Measurements from ENCODE around the gene TRIM10. TPM values are rescaled to one million over a fixed set of nuclear protein-coding genes. Genes with fewer than 3 reads are reported as not detected.
"Not testable (repeated sequence)": the region's sequence is repeated elsewhere in the genome, so short reads cannot be mapped to it uniquely, and the experiment has no call there.

Gene TRIM10
- total RNA-seq, 1 donor from 2014 or later: not detected

DNA sequence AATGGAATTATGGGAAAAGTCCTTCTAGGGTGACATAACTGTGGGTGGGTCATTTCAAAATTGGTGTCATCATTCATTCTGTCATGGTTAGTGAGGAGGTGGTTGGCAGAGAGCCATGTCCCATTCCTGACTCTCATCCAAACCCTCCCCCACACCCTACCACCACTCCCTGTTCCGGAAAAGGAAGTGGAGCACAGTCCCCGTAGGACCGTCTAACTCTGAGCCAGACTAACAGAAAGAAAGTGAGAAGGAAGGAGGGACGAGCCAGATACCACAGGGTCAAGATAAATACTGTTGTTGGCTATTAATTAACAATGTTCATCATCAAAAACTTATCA is 4.8 kb downstream of the TRIM10 start:
- peak; percentile 80 for ATAC-seq
- intact Hi-C loops (cut with micrococcal nuclease): no loop called here
- peak; percentile 39 for DNase-seq

DNA sequence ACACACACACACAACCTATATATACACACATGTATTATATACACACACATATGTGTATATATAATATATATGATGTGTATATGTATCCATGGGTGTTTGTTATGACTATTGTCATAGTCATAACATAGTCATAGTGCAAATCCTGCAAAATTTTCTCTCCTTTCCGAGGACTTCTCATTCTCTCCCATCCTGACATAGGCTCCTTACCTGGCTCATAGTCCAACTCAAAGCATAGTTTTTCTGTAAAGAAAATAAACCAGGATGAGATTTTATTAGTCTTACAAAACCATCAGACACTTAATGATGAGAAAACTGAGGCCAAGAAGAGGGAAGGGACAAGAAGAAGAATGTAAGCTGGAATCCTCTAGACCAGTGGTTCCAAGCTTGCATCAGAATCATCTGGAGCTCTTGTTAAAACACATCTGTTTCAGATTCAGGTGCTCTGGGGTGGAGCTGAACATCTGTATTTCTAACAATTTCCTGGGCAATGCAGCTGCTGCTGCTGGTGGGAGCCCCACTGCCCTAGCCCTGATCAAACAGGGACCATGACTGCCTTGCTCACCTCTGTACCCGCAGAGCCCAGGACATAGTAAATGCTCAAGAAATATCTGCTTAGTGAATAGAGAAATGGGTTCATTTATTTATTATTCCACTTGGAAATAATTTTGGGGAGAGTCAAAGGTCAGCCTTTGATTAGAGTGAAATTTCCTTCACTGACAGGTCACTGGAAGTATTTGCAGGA is 5.3 kb downstream of the TRIM10 start:
- DNase-seq (no peak), ATAC-seq (no peak)
- intact Hi-C loops (cut with micrococcal nuclease): no loop called here

DNA sequence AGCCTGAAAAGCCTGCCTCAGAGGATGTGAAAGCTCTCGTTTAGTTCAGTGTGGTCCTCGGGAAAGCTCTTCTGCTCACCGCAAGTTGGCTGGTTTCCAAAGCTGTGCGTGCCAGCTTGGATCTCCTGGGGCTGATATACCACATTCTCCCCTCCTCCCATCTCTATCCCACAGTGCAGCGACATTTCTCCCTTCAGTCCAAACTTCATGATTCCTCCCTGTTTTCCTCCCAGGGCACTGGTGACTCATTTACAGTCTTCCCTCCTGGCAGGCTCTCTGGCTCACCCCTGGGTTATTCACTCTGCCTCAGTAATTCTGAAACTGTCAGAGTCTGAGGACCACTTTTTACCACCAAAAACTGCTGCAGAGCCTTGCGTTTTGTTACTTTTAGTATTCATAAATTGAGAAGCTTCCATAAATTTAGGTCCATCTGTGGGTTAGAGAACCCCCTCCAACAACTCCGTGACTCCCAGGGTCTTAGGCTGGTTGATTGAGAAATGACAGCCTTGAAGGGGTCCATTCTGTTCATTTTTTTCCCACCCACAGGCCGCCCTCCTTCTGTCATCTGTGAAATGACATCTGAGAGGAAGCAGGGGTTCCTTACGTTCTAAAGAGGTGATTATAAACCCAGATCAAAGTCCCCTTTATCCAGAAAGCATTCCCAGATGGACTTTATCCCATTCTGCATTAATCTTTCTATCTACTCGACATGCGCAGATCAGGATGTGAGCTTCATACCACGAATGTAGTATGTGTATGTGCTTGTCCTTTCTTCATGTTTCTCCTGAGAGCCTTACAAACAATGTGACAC is 6.1 kb downstream of the TRIM10 start:
- ATAC-seq: peak; percentile 40
- intact Hi-C loops (cut with micrococcal nuclease): no loop called here
- DNase-seq: no peak

DNA sequence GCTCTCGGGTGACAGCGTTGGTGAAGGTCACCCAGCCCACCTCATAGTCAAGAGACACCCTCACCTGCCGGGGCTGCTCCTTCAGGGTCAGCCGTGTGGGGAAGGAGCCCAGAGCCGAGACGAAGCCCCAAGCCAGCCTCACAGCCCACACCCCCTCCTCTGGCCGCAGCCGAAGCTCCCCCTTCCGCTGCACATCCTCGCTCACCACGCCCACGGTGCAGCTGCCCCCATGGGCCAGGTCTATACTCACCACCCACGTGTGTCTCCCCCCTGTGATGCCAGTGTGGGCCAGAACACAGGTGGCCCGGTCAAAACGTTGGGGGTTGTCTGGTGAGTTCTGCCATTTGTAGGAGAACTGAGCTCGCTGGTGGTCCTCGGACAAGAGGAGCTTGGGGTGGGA is 7.0 kb downstream of the TRIM10 start:
- ATAC-seq (no peak), DNase-seq (no peak)
- intact Hi-C loops (cut with micrococcal nuclease): no loop called here

DNA sequence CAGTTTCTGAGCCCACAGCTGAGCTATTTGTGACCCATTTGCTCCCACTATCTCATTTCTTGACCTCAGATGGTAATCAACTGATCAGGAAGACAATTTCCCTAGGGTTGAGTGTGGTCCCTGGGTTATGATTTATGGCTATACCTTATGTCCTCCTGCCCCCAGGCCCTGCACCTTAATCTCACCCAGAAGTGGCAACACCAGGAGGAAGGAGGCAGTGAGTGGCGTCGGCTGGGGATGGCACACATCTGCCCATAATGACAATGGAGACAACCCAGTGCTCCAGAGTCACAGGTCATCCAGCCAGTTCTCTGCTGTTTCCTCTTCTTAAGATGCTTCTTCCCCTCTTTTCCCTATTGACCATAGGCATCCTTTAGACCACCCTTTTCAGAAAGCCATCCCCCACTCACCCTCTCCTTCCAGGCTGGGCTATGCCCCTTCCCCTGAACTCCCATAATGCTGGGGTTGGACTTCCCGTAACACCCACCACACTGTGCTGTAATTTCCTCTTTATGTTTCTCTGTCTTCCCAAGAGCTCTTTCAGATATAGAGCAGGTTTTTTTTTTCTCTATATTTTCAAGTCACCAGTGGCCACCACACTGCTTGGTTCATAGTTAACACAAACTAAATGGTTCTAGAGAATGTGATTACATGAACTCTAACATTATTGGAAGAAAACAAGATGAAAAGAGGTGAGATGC is 8.0 kb downstream of the TRIM10 start:
- ATAC-seq: no peak

DNA sequence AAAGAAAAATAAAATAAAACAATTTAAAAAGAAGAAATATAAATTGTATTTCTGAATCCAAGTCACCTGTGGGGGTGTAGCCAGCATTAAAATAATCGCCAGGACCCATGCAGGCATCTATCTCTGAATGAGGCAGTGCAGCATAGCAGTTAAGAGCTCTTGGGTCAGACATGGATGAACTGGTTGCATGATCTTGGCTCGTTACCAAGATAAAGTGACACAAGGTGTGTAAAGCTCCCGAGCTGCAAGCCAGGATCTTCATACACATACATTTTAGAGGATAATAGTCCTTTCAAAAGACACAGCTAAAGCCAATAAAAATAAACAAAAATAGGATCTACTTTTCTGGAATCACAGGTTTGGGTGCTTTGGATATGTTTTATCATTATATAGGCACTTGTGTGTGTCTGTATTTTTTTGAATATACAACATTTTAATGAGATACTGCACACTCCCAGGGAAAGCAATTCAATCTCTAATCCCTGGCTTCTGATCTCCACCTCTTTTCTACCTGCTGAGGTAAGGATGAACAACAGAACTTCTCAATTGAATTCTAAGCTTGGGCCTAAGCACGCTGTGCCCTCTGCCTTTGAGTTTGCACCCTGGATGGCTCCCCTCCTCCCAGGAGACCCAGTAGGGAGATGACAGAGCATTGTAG is 8.9 kb downstream of the TRIM10 start:
- intact Hi-C loops (cut with micrococcal nuclease): no loop called here
- DNase-seq: no peak
- no peak for ATAC-seq

More for the DNA sequence above, 8.0 kb downstream of the TRIM10 start:
- no peak for DNase-seq
- intact Hi-C loops (cut with micrococcal nuclease): no loop called here

DNA sequence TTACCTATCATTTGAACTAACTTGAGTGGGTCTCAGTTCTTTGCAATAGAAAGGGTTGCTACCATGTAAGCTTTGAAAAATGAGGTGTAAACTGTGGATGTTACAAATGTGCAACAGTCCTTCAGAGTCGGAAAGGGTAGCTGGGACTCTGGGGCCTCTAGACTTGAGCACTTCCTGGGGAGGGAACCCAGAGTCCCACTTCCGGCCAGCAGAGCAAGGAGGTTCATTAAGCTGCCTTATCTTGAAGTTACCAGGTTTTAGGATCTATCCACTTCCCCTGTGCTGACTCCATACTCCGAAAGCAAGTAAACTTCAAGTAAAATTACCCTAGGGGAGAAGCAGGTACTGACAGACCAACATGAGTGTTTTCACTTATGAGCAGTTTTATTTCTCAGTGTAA is 9.4 kb downstream of the TRIM10 start:
- DNase-seq (no peak), ATAC-seq (no peak)
- intact Hi-C loops (cut with micrococcal nuclease): no loop called here

DNA sequence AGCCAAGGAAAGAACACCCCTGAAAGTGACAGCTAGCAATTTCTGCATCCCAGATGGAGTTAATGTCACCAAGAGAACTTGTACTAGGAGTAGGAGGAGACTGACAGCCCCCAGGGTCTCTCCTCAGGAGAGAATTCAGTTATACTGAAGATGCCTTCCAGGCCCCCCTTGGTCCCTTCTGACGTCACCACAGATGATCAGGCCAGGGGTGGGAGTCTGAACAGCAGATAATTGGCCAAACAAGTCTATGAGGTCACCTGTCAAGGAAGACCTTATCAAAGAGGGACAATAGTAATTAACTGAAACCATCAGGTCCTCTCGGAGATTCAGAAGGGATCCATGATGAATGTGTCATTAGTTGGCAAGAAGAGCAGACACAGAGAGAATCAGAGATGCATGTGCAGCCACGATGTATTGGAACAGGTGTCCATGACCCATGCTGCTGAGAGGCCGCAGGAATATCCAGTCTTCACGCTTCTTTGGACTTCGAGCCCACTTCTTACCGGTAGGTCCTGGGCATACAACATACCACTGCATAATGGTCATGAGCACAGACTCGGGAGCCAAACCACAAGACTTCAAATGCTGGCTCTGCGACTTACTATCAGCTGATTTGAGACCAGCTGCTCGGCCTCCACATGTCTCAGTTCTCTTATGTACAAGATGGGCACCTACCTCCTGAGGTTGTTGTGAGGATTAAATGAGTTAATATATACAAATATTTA is 10.2 kb downstream of the TRIM10 start:
- intact Hi-C loops (cut with micrococcal nuclease): no loop called here
- ATAC-seq (no peak), DNase-seq (no peak)

DNA sequence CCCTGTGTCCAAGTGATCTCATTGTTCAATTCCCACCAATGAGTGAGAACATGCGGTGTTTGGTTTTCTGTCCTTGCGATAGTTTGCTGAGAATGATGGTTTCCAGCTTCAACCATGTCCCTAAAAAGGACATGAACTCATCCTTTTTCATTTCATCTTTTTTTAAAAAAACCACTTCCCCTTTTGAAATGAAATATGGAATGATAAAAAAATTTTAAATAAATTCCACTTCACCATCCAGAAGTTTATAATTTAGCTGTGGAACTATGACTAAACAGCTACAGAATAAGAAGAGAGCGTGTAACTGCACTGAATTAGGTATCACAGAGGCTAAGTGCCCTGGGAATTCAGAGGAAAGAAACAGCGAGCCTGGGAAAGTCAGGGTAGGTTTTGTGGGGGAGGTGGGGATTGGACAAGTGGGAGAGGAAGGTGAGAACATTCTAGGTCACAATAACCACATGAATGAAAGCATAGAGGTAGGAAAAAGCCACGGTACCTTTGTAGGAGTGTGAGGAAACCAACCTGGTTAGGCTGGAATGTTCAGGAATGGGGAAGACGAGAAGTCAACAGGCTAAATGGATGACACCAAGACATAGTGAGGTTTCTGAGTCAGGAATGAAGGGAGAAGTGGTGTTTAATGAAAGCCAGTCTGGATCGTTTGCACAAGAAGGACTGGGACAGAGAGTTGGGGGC is 11.0 kb downstream of the TRIM10 start:
- DNase-seq: no peak
- intact Hi-C loops (cut with micrococcal nuclease): no loop called here
- no peak for ATAC-seq

DNA sequence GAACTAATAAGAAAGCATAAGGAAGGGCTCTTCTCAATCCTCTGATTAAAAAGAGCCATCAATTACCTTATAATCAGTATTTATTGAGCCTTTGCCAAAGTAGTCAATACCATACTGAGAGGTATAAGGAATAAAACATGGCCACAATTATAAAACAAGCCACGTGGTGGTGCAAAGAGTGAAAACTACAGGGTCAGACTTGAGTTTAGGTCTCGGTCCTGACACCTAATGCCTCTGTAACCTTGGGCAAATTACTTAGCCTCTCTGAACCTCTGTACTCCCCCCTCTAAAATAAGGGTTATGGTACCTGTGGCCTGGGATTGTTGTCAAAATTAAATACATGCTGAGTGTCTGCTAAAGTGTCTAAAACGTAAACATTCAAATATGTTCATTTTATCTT is 11.8 kb downstream of the TRIM10 start:
- DNase-seq (no peak), ATAC-seq (no peak)
- intact Hi-C loops (cut with micrococcal nuclease): no loop called here

DNA sequence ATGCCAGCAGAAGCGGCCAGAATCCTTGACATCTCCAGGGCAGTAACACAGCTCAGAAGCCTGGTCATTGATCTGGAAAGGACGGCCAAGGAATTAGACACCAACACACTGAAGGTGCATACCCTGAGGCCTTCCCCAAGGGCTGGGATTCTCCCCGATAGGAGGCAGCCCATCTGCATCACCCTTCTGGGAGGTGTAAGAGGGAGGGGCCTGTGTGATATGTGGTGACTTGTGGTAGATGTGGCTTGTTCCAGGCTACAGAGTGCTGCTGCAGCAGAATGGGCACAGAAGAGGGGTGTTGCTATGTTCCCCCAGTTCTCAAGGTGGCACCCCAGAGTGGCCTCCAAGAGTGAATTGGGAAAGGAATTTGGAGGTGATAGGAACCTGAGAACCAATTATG is 13.9 kb downstream of the TRIM10 start:
- intact Hi-C loops (cut with micrococcal nuclease): no loop called here
- ATAC-seq (no peak), DNase-seq (no peak)

DNA sequence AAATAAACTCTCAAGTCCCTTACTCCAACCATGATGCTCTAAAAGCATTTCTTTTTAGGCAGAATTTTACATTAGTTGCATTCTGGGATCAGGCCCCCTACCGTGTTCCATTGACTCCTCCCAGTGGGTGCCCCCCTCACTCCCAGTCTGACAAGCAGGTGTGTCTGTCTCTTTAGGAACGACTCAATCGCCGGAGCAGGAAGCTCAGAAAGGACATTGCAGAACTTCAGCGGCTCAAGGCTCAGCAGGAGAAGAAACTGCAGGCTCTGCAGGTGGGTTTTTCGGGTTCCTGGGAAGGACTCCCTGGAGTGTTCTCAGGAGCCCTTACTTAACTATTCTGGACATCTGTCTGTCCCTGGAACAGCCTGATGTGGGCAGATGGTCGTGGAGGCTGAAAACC is 15.2 kb downstream of the TRIM10 start:
- DNase-seq: no peak
- intact Hi-C loops (cut with micrococcal nuclease): no loop called here
- no peak for ATAC-seq

DNA sequence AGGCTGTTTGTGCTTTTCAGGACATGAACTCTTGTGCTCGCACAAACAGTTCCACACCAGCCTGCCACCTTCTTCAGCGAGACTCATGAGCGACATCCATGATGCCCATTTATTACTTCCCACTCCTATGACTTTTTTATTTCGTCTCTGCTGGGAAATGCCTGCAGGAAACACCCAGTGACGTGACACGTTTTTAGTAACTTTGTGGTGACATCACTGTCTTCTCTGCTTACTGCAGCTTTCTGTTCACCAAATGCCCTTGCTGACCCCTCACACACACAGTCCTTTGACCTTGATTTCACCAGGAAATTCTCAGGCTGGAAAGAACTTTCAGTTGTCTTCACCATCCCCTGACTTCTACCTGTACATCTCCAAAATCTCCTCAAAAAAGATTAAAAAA is 16.2 kb downstream of the TRIM10 start:
- no peak for DNase-seq
- no peak for ATAC-seq
- intact Hi-C loops (cut with micrococcal nuclease): no loop called here

DNA sequence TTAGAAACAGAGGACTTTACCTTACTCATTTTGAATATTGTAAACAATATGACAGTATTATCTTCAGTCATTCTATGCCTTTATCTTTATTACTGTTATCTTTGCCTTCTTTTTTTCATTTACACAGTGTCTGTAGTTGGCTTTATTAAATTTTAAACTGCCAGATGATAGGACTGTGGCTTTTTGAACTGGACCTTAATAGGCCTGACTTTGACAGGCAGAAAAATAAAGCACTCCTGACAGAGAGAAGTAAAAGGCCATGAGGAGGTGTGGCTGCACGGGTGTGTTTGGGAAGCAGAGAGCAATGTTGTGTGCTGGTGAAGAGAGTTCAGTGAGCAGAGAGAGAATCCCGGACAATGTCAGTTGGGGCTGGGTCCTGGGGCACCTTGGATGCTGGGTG is 17.2 kb downstream of the TRIM10 start:
- intact Hi-C loops (cut with micrococcal nuclease): no loop called here
- ATAC-seq (no peak), DNase-seq (no peak)

DNA sequence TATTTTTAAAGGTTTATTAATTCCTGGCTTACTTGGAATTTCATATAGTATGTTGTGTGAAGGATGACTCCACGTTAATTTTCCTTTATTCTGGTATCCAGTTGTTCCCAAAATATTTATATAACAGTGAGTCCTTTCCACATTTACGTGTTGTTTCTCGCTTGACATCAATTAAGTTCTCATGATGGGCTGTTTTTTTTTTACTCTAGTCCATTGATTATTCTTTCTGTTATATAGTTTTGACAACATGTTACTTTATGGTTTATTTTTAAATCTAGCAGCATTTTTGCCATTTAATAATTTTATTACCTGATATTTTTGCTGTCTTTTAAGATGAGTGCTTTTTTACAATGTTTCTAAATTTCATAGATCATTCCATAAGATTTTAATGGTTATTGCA is 18.3 kb downstream of the TRIM10 start:
- no peak for DNase-seq
- no peak for ATAC-seq
- intact Hi-C loops (cut with micrococcal nuclease): no loop called here

DNA sequence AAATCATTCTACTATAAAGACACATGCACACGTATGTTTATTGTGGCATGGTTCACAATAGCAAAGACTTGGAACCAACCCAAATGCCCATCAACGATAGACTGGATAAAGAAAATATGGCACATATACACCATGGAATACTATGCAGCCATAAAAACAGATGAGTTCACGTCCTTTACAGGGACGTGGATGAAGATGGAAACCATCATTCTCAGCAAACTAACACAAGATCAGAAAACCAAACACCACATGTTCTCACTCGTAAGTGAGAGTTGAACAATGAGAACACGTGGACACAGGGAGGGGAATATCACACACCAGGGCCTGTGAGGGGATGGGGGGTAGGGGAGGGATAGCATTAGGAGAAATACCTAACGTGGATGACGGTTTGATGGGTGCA is 20.8 kb downstream of the TRIM10 start:
- ATAC-seq; intact Hi-C loops (cut with micrococcal nuclease); DNase-seq: not testable (repeated sequence)

DNA sequence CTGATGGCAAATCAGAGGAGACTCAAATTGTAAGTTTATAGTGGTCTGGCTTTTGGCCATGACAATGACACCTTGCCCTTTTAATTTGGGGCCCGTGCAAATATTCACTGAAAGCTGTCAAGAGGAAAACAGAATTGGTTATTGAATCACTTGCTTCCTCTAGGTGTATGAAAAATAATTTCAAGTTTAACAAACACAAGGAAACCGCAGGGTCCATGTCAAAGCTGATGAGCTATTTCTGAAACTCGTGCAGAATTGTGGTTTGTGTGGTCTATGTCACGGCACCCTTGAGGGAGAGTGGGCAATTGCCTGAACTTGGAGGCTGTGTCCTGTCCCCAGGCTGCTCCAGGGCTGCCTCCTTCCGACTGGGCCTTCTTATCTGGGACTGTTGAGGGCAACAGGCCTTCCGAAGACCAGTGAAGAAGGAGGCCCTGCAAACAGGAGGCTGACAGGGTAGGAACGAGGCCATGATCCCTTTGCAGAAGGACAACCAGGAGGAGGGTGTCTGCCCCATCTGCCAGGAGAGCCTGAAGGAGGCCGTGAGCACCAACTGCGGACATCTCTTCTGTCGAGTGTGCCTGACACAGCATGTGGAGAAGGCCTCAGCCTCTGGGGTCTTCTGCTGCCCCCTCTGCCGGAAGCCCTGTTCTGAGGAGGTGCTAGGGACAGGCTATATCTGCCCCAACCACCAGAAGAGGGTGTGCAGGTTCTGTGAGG is 24.3 kb downstream of the TRIM10 start:
- ATAC-seq: no peak
- DNase-seq: no peak
- intact Hi-C loops (cut with micrococcal nuclease): no loop called here

DNA sequence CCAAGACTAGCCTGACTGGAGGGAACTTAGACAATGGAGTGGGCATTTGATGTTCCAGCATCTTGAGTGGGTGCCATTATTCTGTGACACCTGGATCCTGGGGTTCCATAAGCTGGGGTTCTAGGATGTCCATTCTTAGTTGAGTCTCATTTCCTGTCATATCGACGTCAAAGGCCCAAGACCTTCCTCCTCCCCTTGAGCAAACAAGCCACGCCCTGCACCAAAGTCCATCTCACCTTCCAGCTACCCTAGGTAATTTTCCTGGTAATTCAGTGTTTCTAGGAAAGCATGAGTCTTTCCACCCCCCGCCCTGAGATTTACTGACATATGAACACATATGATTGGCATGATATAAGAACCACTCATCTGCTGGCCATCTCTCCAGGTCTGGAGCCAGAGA is 25.3 kb downstream of the TRIM10 start, which contains the start of gene TRIM40:
Gene TRIM40, plus strand, starts transcription at position 384 of the 400 bp plus-strand sequence. CDS start 897 bp downstream, outside the sequence.
- DNase-seq: no peak
- intact Hi-C loops (cut with micrococcal nuclease): no loop called here

More for the DNA sequence above, 25.3 kb downstream of the TRIM10 start, which contains the start of gene TRIM40:
- ATAC-seq: no peak

All from left ventricle myocardium superior (tissue), 1 donor.